ENCODE measurements around the gene SBF2.

Gene SBF2

DNA sequence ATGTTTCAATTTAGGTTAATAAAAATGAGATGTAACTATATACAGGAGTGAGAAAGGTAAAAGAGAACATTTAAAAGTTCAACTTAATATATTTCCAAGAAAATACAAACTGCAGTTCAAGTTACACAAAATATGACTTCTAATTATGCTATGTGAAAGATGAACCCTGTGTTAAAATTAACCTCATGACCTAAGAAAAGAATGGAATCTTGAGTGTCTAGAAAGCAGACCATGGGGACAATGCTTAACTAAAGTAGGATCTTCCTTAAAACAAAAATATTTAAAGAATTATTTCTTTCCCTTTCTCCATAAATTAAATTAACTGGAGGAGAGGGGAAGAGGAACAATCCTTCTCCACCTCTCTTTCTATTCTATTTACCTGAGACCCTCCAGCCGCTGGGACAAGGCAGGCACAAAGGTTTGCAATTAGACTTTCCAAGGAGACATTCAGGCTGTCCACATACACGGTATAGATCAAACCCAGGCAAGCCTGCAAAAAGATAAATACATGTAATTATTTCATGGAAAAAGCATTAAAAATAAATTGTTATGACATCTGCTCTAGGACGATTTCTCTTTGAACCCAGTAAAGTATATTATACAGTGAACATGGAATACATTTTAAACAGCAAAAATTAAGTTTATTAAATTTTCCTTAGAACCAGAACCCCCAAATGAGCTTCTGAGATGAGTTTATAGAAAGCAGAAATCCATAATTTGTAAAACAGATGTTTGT lies 264.5 kb downstream of the SBF2 start:
- DNase-seq (ENCODE audit: low spot score), result no peak
- H3K27ac ChIP-seq, result no peak overlapping the region
- ChIA-PET POLR2A (ENCODE audit: low non-redundant PET) (no interaction called here), CTCF (no interaction called here)
- TF ChIP-seq, protein P1, sequence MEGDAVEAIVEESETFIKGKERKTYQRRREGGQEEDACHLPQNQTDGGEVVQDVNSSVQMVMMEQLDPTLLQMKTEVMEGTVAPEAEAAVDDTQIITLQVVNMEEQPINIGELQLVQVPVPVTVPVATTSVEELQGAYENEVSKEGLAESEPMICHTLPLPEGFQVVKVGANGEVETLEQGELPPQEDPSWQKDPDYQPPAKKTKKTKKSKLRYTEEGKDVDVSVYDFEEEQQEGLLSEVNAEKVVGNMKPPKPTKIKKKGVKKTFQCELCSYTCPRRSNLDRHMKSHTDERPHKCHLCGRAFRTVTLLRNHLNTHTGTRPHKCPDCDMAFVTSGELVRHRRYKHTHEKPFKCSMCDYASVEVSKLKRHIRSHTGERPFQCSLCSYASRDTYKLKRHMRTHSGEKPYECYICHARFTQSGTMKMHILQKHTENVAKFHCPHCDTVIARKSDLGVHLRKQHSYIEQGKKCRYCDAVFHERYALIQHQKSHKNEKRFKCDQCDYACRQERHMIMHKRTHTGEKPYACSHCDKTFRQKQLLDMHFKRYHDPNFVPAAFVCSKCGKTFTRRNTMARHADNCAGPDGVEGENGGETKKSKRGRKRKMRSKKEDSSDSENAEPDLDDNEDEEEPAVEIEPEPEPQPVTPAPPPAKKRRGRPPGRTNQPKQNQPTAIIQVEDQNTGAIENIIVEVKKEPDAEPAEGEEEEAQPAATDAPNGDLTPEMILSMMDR (conservative IDR thresholded peaks at IDR 0.05; ENCODE audit: low read depth), result no peak

DNA sequence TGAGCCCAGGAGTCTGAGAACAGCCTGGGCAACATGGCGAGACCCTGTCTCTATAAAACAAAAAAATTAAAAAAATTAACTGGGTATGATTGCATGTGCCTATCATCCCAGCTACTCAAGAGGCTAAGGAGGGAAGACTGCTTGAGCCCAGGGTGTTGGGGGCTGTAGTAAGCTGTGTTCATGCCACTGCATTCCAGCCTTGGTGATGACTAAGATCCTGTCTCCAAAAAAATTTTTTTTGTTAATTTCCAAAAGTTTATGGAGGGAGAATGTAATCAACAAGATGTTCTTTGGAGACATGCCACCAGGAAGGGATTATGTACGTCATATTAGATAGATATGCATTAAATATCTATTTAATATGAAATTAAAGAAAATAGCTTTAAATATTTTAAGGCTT lies 267.5 kb downstream of the SBF2 start:
- no peak for DNase-seq (ENCODE audit: low spot score)
- no peak overlapping the region for H3K27ac ChIP-seq
- POLR2A ChIA-PET (ENCODE audit: low non-redundant PET), result no interaction called here
- CTCF ChIA-PET, result no interaction called here
- TF ChIP-seq, protein P1 (conservative IDR thresholded peaks at IDR 0.05; ENCODE audit: low read depth), result no peak

DNA sequence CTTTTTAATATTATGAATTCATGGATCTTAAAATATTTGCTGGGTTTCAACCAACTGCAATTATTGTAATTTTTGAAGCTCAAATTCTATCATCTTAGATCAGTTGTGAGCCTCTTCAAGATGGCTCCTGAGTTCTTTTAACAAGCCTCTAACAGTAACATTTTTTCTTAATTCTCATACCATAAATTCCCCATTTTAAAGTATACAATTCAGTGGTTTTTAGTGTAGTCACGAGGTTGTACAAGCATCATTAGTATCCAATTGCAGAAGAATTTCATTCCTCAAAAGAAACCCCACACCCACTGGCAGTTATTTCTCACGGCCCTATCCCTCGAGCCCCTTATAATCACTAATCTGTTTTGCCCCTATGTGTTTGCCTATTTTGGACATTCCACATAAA lies 270.8 kb downstream of the SBF2 start:
- no peak for DNase-seq (ENCODE audit: low spot score)
- ChIA-PET CTCF (no interaction called here), POLR2A (ENCODE audit: low non-redundant PET) (no interaction called here)
- H3K27ac ChIP-seq, result no peak overlapping the region
- TF ChIP-seq, protein P1 (conservative IDR thresholded peaks at IDR 0.05; ENCODE audit: low read depth), result no peak

GRCh38 chr11:10022764-10023163 lies 271.3 kb downstream of the SBF2 start:
- H3K27ac ChIP-seq, result no peak overlapping the region
- CTCF ChIA-PET, result interaction anchor here (0.6 kb wide), 1 partner anchor 1776 kb away, joined by 4 read pairs; no protein-coding TSS in a partner anchor
- TF ChIP-seq, protein P1 (conservative IDR thresholded peaks at IDR 0.05; ENCODE audit: low read depth), result no peak
- DNase-seq (ENCODE audit: low spot score), result no peak
- POLR2A ChIA-PET (ENCODE audit: low non-redundant PET), result no interaction called here

DNA sequence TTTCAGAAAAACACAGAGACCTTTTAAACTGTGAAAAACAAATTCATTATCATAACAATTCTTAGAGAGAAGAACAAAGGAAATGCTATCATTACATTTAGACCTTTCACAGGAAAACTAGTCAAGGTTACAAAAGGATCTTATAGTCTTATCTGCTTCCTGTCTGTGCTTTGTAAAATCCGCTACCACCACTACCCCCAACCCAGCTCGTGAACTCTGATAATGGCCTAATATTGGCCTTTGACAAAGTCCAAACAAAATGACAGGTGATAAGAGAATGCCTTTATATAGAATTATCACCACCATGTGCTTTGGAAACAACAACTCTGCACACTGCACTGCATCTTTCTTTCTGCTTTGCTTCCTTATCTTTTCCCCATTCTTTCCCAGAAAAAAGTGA lies 272.5 kb downstream of the SBF2 start:
- CTCF ChIA-PET, result no interaction called here

GRCh38 chr11:10019906-10020682 lies 273.9 kb downstream of the SBF2 start:
- DNase-seq (ENCODE audit: low spot score), result no peak
- TF ChIP-seq, protein P1 (conservative IDR thresholded peaks at IDR 0.05; ENCODE audit: low read depth), result no peak
- POLR2A ChIA-PET (ENCODE audit: low non-redundant PET), result no interaction called here
- H3K27ac ChIP-seq, result no peak overlapping the region
- CTCF ChIA-PET, result interaction anchor here (0.6 kb wide), 1 partner anchor 12 kb away, joined by 3 read pairs; no protein-coding TSS in a partner anchor

More for the DNA sequence above, 272.5 kb downstream of the SBF2 start:
- H3K27ac ChIP-seq, result no peak overlapping the region
- POLR2A ChIA-PET (ENCODE audit: low non-redundant PET), result no interaction called here
- TF ChIP-seq, protein P1 (conservative IDR thresholded peaks at IDR 0.05; ENCODE audit: low read depth), result no peak
- no peak for DNase-seq (ENCODE audit: low spot score)
